ENCODE data around the gene FOXC2. TPM values are rescaled to one million over a fixed set of nuclear protein-coding genes. Genes with fewer than 3 reads are reported as not detected.

FOXC2 gene
- polyA plus RNA-seq, 3 donors = not detected

DNA sequence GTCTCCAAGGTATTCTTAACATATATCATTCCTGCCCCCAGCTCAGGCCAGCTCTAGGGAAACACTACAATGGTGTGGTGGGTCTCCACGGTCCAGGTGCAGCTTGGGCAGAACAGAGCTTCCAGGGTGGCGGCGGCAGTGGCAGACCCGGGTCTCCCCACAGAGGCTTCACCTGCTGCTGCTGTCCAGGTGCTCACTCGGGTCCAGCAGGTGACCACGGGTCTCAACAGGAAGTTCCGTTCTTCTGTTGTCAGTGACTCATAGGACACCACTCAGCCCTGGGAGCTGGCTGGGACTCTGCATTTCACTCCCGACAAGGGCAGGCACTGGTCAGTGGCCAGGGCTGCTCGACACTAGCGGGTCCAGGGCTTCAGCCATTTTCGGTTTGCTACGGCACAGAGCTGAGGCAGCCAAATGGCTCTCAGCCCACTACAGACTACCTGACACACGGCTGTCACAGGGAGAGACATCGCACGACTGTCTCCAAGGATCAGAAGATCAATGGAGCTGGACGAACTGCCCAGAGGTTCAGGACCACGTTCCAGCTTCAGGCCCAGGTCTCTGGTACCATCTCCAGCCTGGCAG is 28.3 kb upstream of the FOXC2 start:
- no peak for DNase-seq
- H3K4me2 ChIP-seq (replicated peaks; ENCODE audit: extremely low read depth, low read length, poor library complexity, severe bottlenecking) = no peak overlapping the region
- Mint-ChIP-seq H3K9me3 (no peaks in the 10 kb centered on the region), H3K27ac (no peak overlapping the region), H3K4me1 (no peaks in the 10 kb centered on the region), H3K36me3 (peaks cover 80 to 95% of the 10 kb centered on the region in 2 donors), H3K4me3 (no peak overlapping the region), H3K27me3 (ENCODE audit: low read depth in 3 of 3) (no peaks in the 10 kb centered on the region)
- H3K36me3 ChIP-seq (replicated peaks in 1 of 2; ENCODE audit: control insufficient read depth in 1 of 2, insufficient read depth in 2 of 2, low read length in 2 of 2) = peaks cover 63 to 84% of the 10 kb centered on the region in 2 donors
- no peak overlapping the region for H2AFZ ChIP-seq (ENCODE audit: insufficient read depth, low read depth, low read length, poor library complexity, severe bottlenecking)
- TF ChIP-seq CTCF (IDR thresholded peaks at IDR 0.05) = no peak
- H3K79me2 ChIP-seq (ENCODE audit: insufficient read depth, low read length) = no peaks in the 10 kb centered on the region
- no peaks in the 10 kb centered on the region for H4K20me1 ChIP-seq (ENCODE audit: insufficient read depth, low read length)
- WGBS (ENCODE audit: insufficient coverage) = 94% methylated on average over 17 of the region's 17 CpGs
- intact Hi-C loops (cut with micrococcal nuclease) = no loop called here
- H3K9me3 ChIP-seq (replicated peaks in 1 of 2; ENCODE audit: control insufficient read depth in 1 of 2, insufficient read depth in 1 of 2, low read length in 2 of 2) = no peaks in the 10 kb centered on the region
- H3K4me1 ChIP-seq (ENCODE audit: control insufficient read depth in 1 of 2, insufficient read depth in 2 of 2, low read length in 2 of 2) = no peaks in the 10 kb centered on the region
- no peak overlapping the region for H3K9ac ChIP-seq (ENCODE audit: insufficient read depth, low read length, poor library complexity, severe bottlenecking)
- no peak overlapping the region for H3K4me3 ChIP-seq (replicated peaks in 1 of 3; ENCODE audit: low read depth in 2 of 3, low read length in 3 of 3)
- H3K27ac ChIP-seq (ENCODE audit: low read depth in 1 of 2, low read length in 2 of 2) = no peak overlapping the region
- no peaks in the 10 kb centered on the region for H3K27me3 ChIP-seq (ENCODE audit: control insufficient read depth in 2 of 2, insufficient read depth in 2 of 2, low read length in 2 of 2)

GRCh38 chr16:86540894-86541293 is 25.7 kb upstream of the FOXC2 start:
- no peak overlapping the region for H3K4me3 Mint-ChIP-seq
- no peaks in the 10 kb centered on the region for H3K9me3 Mint-ChIP-seq
- Histone ChIP-seq H3K4me3 (replicated peaks in 1 of 3; ENCODE audit: low read depth in 2 of 3, low read length in 3 of 3) (no peak overlapping the region), H3K9me3 (replicated peaks in 1 of 2; ENCODE audit: control insufficient read depth in 1 of 2, insufficient read depth in 1 of 2, low read length in 2 of 2) (no peaks in the 10 kb centered on the region), H3K27ac (ENCODE audit: low read depth in 1 of 2, low read length in 2 of 2) (no peak overlapping the region), H2AFZ (ENCODE audit: insufficient read depth, low read depth, low read length, poor library complexity, severe bottlenecking) (no peak overlapping the region), H3K4me2 (replicated peaks; ENCODE audit: extremely low read depth, low read length, poor library complexity, severe bottlenecking) (no peak overlapping the region), H3K27me3 (ENCODE audit: control insufficient read depth in 2 of 2, insufficient read depth in 2 of 2, low read length in 2 of 2) (no peaks in the 10 kb centered on the region), H4K20me1 (ENCODE audit: insufficient read depth, low read length) (no peaks in the 10 kb centered on the region), H3K36me3 (replicated peaks in 1 of 2; ENCODE audit: control insufficient read depth in 1 of 2, insufficient read depth in 2 of 2, low read length in 2 of 2) (peaks cover 74 to 99% of the 10 kb centered on the region in 2 donors), H3K4me1 (ENCODE audit: control insufficient read depth in 1 of 2, insufficient read depth in 2 of 2, low read length in 2 of 2) (no peaks in the 10 kb centered on the region), H3K79me2 (ENCODE audit: insufficient read depth, low read length) (no peaks in the 10 kb centered on the region), H3K9ac (ENCODE audit: insufficient read depth, low read length, poor library complexity, severe bottlenecking) (no peak overlapping the region)
- TF ChIP-seq CTCF (IDR thresholded peaks at IDR 0.05) = no peak
- peaks cover 0 to 2% (median 0%) of the 10 kb centered on the region in 3 donors for H3K27me3 Mint-ChIP-seq (ENCODE audit: low read depth in 3 of 3)
- no peaks in the 10 kb centered on the region for H3K4me1 Mint-ChIP-seq
- H3K27ac Mint-ChIP-seq = no peak overlapping the region
- WGBS (ENCODE audit: insufficient coverage) = 90% methylated on average over 5 of the region's 6 CpGs
- DNase-seq = no peak
- intact Hi-C loops (cut with micrococcal nuclease) = no loop called here
- peaks cover 96 to 98% of the 10 kb centered on the region in 2 donors for H3K36me3 Mint-ChIP-seq

Data from CD14-positive monocyte (primary cell).